Measurements from ENCODE around the gene LRFN3. TPM values are rescaled to one million over a fixed set of nuclear protein-coding genes. Genes with fewer than 3 reads are reported as not detected.

Gene LRFN3
- total RNA-seq, 1 donor from 2014 or later, result 36.0 TPM

DNA sequence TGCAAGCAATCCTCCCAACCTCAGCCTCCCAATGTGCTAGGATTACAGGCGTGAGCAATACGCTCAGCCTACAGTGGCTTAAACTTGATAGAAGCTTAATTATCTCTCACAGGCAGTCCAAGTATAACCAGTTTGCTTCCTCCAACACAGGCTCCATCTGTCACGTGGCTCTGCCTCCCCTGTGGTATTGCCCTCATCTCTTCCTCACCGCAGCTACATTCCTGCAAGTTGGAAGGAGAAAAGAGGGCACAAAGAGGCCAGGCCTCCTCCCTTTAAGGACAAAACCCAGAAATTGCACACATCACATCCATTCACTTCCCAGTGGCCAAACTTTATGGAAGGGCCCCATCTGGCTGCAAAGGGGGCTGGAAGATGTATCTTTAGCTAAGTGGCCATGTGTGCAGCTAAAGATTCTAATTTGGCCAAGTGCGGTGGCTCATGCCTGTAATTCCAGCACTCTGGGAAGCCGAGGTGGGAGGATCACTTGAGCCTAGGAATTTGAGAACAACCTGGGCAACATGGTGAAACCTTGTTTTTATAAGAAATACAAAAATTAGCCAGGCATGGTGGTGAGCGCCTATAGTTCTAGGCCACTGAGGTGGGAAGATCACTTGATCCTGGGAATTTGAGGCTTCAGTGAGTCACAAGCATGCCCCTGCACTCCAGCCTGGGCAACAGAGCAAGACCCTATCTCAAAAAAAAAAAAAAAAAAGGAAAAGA, 55.7 kb downstream of the LRFN3 start:
- Mint-ChIP-seq H3K4me1 (peaks cover 18% of the 10 kb centered on the region), H3K27ac (ENCODE audit: unreplicated experiment) (no peak overlapping the region), H3K36me3 (ENCODE audit: low read depth) (no peaks in the 10 kb centered on the region), H3K4me3 (peak overlapping the region; percentile 66), H3K27me3 (ENCODE audit: low read depth) (peaks cover 38% of the 10 kb centered on the region), H3K9me3 (no peaks in the 10 kb centered on the region)
- TF ChIP-seq, protein P1, sequence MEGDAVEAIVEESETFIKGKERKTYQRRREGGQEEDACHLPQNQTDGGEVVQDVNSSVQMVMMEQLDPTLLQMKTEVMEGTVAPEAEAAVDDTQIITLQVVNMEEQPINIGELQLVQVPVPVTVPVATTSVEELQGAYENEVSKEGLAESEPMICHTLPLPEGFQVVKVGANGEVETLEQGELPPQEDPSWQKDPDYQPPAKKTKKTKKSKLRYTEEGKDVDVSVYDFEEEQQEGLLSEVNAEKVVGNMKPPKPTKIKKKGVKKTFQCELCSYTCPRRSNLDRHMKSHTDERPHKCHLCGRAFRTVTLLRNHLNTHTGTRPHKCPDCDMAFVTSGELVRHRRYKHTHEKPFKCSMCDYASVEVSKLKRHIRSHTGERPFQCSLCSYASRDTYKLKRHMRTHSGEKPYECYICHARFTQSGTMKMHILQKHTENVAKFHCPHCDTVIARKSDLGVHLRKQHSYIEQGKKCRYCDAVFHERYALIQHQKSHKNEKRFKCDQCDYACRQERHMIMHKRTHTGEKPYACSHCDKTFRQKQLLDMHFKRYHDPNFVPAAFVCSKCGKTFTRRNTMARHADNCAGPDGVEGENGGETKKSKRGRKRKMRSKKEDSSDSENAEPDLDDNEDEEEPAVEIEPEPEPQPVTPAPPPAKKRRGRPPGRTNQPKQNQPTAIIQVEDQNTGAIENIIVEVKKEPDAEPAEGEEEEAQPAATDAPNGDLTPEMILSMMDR (conservative IDR thresholded peaks at IDR 0.05), result no peak
- DNase-seq (ENCODE audit: low read depth, low spot score), result no peak

DNA sequence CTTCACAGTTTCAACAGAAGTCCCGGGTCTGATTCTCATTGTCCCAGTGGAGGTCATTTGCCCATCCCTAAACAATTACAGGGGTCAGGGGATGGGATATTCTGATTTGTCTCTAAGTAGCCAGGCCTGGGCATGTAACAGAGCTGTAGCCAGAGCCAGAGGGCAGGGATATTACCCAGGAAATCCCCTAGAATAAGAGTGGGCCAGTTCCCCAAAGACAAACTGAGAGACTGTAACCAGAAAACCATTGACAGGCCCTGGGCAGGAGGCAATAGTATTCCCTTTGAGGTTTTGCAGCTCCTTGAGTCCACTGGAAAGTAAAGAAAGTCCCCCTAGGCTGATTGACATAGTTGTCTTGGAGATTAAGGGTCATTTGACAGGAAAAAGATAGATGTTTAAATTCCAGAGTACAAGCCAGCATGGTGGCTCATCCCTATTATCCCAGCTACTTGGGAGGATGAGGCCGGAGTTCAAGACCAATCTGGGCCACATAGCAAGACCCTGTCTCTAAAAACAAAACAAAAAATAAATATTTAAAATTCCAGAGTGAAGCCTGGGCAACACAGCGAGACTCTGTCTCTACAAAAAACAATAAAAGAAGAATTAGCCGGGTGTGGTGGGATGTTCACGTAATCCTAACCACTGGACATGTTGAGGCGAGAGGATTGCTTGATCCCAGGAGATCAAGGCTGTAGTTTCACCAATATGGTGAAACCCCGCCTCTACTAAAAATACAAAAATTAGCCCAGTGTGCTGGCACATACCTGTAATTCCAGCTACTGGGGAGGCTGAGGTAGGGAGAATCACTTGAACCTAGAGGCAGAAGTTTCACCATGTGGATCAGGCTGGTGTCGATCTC, 57.0 kb downstream of the LRFN3 start:
- Mint-ChIP-seq H3K4me3 (peak overlapping the region; percentile 69), H3K9me3 (no peaks in the 10 kb centered on the region), H3K4me1 (peaks cover 18% of the 10 kb centered on the region), H3K27me3 (ENCODE audit: low read depth) (peaks cover 27% of the 10 kb centered on the region), H3K27ac (ENCODE audit: unreplicated experiment) (no peak overlapping the region), H3K36me3 (ENCODE audit: low read depth) (no peaks in the 10 kb centered on the region)
- DNase-seq (ENCODE audit: low read depth, low spot score), result no peak
- TF ChIP-seq, protein P1 (conservative IDR thresholded peaks at IDR 0.05), result no peak

DNA sequence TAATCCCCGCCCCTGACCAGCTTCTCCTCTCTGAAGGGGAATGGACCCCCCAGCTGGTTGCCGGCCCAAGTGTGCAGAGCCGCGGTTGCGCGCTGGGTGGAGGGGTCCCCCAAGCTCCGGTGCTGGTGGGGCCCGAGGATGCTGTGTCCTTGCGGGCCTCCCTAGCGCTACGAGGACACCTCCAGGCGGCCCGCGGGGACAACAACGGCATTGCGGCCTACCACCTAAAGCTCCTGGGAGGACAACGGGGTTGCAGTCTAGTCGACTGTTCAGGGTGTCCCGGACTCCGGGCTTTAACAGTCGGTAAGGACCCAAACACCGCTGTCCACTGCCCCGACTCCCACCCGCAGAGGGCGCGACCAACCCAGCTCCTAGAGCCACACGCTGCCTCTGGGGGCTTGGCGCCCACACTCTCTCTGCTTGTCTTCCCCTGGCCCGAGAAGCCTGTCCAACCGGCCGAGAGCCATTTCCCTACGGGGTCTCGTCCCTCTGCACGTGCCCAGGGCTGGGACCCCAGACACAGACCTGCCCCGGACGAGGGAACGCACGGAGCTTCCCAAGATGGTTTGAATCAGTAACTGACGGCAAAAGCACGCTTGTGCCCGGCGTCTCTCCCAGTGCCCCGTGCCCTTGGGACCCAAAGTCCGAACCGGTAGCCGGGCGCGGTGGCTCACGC, 57.9 kb downstream of the LRFN3 start:
- peaks cover 18% of the 10 kb centered on the region for H3K27me3 Mint-ChIP-seq (ENCODE audit: low read depth)
- H3K9me3 Mint-ChIP-seq, result no peaks in the 10 kb centered on the region
- H3K4me1 Mint-ChIP-seq, result peaks cover 18% of the 10 kb centered on the region
- H3K4me3 Mint-ChIP-seq, result no peak overlapping the region
- H3K27ac Mint-ChIP-seq (ENCODE audit: unreplicated experiment), result no peak overlapping the region
- TF ChIP-seq, protein P1 (conservative IDR thresholded peaks at IDR 0.05), result no peak
- DNase-seq (ENCODE audit: low read depth, low spot score), result no peak
- no peaks in the 10 kb centered on the region for H3K36me3 Mint-ChIP-seq (ENCODE audit: low read depth)

Other genes starting within 250 kb of the LRFN3 start
- not detected in 2 replicates for gene ZBTB32, start 231.8 kb upstream of the LRFN3 start, total RNA-seq
- gene KMT2B, start 218.4 kb upstream of the LRFN3 start, total RNA-seq, result 60.1 and 64.2 TPM in 2 replicates
- gene IGFLR1, start 193.9 kb upstream of the LRFN3 start, total RNA-seq, result 4.2 and 6.3 TPM in 2 replicates
- 19.4 and 21.6 TPM in 2 replicates for gene U2AF1L4, start 191.0 kb upstream of the LRFN3 start, total RNA-seq
- 67.3 and 69.2 TPM in 2 replicates for gene PSENEN, start 190.7 kb upstream of the LRFN3 start, total RNA-seq
- gene LIN37, start 187.8 kb upstream of the LRFN3 start, total RNA-seq, result 7.5 and 12.5 TPM in 2 replicates
- gene HSPB6, start 179.3 kb upstream of the LRFN3 start, total RNA-seq, result 0.37 and 0.64 TPM in 2 replicates
- 63.4 and 64.0 TPM in 2 replicates for gene PROSER3, start 178.2 kb upstream of the LRFN3 start, total RNA-seq
- gene ARHGAP33, start 160.8 kb upstream of the LRFN3 start, total RNA-seq, result 109 and 110 TPM in 2 replicates
- gene PRODH2, start 123.5 kb upstream of the LRFN3 start, total RNA-seq, result not detected in 2 replicates
- gene NPHS1, start 83.9 kb upstream of the LRFN3 start, total RNA-seq, result not detected in 2 replicates
- gene KIRREL2, start 79.5 kb upstream of the LRFN3 start, total RNA-seq, result 4.5 and 5.2 TPM in 2 replicates
- gene APLP1, start 67.8 kb upstream of the LRFN3 start, total RNA-seq, result 140 and 143 TPM in 2 replicates
- gene NFKBID, start 35.8 kb upstream of the LRFN3 start, total RNA-seq, result 6.4 and 8.0 TPM in 2 replicates
- gene HCST, start 33.8 kb upstream of the LRFN3 start, total RNA-seq, result not detected in 2 replicates
- gene TYROBP, start 28.1 kb upstream of the LRFN3 start, total RNA-seq, result not detected in 2 replicates
- 16.8 and 17.5 TPM in 2 replicates for gene SDHAF1, start 58.8 kb downstream of the LRFN3 start, total RNA-seq
- gene SYNE4, start 72.4 kb downstream of the LRFN3 start, total RNA-seq, result 0.30 and 0.54 TPM in 2 replicates
- gene ALKBH6, start 77.8 kb downstream of the LRFN3 start, total RNA-seq, result 21.7 and 23.7 TPM in 2 replicates
- gene CLIP3, start 96.5 kb downstream of the LRFN3 start, total RNA-seq, result 33.1 and 37.6 TPM in 2 replicates
- 9.4 and 9.8 TPM in 2 replicates for gene THAP8, start 117.9 kb downstream of the LRFN3 start, total RNA-seq
- gene WDR62, start 118.5 kb downstream of the LRFN3 start, total RNA-seq, result 34.2 and 35.3 TPM in 2 replicates
- not detected in 2 replicates for gene OVOL3, start 174.8 kb downstream of the LRFN3 start, total RNA-seq
- 111 and 126 TPM in 2 replicates for gene POLR2I, start 178.5 kb downstream of the LRFN3 start, total RNA-seq
- 214 and 219 TPM in 2 replicates for gene TBCB, start 179.1 kb downstream of the LRFN3 start, total RNA-seq
- 321 and 346 TPM in 2 replicates for gene CAPNS1, start 203.7 kb downstream of the LRFN3 start, total RNA-seq
- gene COX7A1, start 216.1 kb downstream of the LRFN3 start, total RNA-seq, result not detected in 2 replicates

Measured in neural crest cell (in vitro differentiated cells).